HepG2 (cell line): ENCODE measurements around the gene STK38L. TPM values are rescaled to one million over a fixed set of nuclear protein-coding genes. Genes with fewer than 3 reads are reported as not detected.

Source experiments
- AGO1 ChIP-seq: fragments of 200-400 bp; formaldehyde crosslinking; IDR thresholded peaks from 2 replicates; pipeline ENCODE4 v1.6.1; 2017; ENCODE audit warnings: mild to moderate bottlenecking, low read depth, low read length, moderate library complexity; ENCODE audit not compliant: poor library complexity, severe bottlenecking
- AKAP8 ChIP-seq: sonication (generic); formaldehyde crosslinking; IDR thresholded peaks from 2 replicates; pipeline ENCODE4 v1.5.1; 2020; ENCODE audit warnings: mild to moderate bottlenecking, missing genetic modification reagents
- GABPB1 ChIP-seq: IDR thresholded peaks from 2 replicates; pipeline ENCODE4 v1.6.1; 2016; ENCODE audit warnings: mild to moderate bottlenecking, missing genetic modification reagents, moderate library complexity, missing compliant biosample characterization
- HNRNPL ChIP-seq: fragments of 200-400 bp; formaldehyde crosslinking; IDR thresholded peaks from 2 replicates; pipeline ENCODE4 v1.6.1; 2017; ENCODE audit warnings: mild to moderate bottlenecking, low read depth, low read length
- PRPF4 ChIP-seq: fragments of 200-400 bp; formaldehyde crosslinking; IDR thresholded peaks from 2 replicates; pipeline ENCODE4 v1.6.1; 2016; ENCODE audit warnings: low read length, low read depth; ENCODE audit not compliant: poor library complexity, severe bottlenecking
- ZNF335 ChIP-seq: sonication (generic); formaldehyde crosslinking; IDR thresholded peaks from 2 replicates; pipeline ENCODE4 v1.4.0; 2020; ENCODE audit warnings: missing genetic modification reagents
- ZNF549 ChIP-seq: sonication (generic); formaldehyde crosslinking; IDR thresholded peaks from 2 replicates; pipeline ENCODE4 v1.5.0; 2020; ENCODE audit warnings: missing genetic modification reagents
- ZNF724P ChIP-seq: sonication (generic); formaldehyde crosslinking; IDR thresholded peaks from 2 replicates; pipeline ENCODE4 v1.8.0; 2022; ENCODE audit warnings: missing genetic modification reagents, borderline replicate concordance
- ZNF768 ChIP-seq: sonication (generic); formaldehyde crosslinking; IDR thresholded peaks from 2 replicates; pipeline ENCODE4 v1.4.0; 2020; ENCODE audit warnings: missing genetic modification reagents
- polyA plus RNA-seq, 8 experiments: library from polyadenylated mRNA; depleted of rRNA in 3 of 8; stranded (reverse) in 7 of 8; unstranded in 1 of 8; fragments of >200 nt; fragmentation: Illumina TruSeq in 4 of 8; extraction: Trizol in 4 of 8; gene quantifications; 2 replicates each; pipeline versions ENCODE4 v1.2.1 to v1.2.3, GENCODE V29; 2011 to 2016; ENCODE audit warnings: low read depth in 4 of 8, missing spikeins in 1 of 8, mixed read lengths in 1 of 8; ENCODE audit not compliant: insufficient read depth in 1 of 8
- total RNA-seq, 5 experiments: library from RNA; depleted of rRNA; stranded (reverse); fragments of >200 nt; fragmentation: Illumina TruSeq; extraction: Trizol; gene quantifications; 2 replicates each; pipeline ENCODE4 v1.2.3, GENCODE V29; 2016; ENCODE audit warnings: low read depth in 1 of 5
- TF ChIP-seq, protein P1 (sequence below): sonication (generic); formaldehyde crosslinking; IDR thresholded peaks from 2 replicates; pipeline ENCODE4 v1.5.1; 2020; ENCODE audit warnings: mild to moderate bottlenecking, missing genetic modification reagents, borderline replicate concordance
- TF ChIP-seq, protein P2 (sequence below): fragments of 450-650 bp; IDR thresholded peaks from 2 replicates; pipeline ENCODE4 v1.6.1; 2017
- TF ChIP-seq, protein P3 (sequence below): IDR thresholded peaks from 2 replicates; pipeline ENCODE4 v1.6.1; 2016; ENCODE audit warnings: missing compliant biosample characterization, missing genetic modification reagents, borderline replicate concordance

STK38L gene
- total and polyA plus RNA-seq, 2 of the 13 experiments (the other 11 are each of a cell fraction or from before 2014, with no cell fraction given), result 6.1 to 26.4 TPM

DNA sequence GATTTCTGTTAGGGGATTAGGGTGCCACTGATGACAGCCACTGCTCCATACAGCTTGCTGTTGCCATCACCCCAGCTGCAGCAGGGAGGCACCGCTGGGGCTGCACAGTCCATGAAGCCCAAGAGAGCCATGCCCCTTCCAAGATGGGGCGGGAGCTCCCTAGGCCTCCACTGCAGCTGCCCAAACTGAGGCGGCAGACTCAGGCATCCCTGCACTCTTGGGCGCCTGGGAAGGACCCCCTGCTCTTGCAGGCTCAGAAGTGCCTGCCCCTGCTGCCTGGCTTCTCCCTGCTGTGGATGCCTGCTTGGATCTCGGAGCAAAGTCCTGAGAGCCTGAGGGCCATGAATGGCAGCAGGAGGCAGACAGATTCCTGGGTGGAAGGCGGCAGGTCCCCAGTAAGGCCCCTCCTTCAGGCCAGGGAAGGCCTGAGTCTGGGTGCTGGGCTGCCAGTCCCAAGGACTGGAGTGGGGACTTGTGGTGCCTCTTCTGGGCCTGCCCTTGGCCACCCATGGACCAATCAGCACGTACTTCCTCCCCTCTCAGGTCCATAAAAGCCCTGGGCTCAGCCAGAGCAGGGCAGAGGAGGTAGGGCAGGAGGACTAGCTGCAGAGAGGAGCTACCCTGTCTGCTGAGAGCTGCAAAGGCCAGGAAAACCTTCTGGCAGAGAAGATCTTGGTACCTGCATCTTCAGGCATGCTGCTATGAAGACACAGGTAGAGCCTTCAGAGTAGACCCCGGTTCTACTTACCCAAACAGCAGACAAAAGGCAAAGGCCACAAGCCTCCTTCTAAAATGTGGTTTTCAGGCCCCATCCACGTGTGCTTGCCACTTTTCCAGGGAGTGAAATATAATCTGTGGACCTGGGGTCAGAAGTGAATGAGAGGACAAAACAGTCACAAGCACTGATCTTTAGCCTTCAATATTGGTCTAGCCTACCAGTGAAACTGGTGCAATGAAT, 30.0 kb upstream of the STK38L start (continued):
- TF ChIP-seq, protein P1, sequence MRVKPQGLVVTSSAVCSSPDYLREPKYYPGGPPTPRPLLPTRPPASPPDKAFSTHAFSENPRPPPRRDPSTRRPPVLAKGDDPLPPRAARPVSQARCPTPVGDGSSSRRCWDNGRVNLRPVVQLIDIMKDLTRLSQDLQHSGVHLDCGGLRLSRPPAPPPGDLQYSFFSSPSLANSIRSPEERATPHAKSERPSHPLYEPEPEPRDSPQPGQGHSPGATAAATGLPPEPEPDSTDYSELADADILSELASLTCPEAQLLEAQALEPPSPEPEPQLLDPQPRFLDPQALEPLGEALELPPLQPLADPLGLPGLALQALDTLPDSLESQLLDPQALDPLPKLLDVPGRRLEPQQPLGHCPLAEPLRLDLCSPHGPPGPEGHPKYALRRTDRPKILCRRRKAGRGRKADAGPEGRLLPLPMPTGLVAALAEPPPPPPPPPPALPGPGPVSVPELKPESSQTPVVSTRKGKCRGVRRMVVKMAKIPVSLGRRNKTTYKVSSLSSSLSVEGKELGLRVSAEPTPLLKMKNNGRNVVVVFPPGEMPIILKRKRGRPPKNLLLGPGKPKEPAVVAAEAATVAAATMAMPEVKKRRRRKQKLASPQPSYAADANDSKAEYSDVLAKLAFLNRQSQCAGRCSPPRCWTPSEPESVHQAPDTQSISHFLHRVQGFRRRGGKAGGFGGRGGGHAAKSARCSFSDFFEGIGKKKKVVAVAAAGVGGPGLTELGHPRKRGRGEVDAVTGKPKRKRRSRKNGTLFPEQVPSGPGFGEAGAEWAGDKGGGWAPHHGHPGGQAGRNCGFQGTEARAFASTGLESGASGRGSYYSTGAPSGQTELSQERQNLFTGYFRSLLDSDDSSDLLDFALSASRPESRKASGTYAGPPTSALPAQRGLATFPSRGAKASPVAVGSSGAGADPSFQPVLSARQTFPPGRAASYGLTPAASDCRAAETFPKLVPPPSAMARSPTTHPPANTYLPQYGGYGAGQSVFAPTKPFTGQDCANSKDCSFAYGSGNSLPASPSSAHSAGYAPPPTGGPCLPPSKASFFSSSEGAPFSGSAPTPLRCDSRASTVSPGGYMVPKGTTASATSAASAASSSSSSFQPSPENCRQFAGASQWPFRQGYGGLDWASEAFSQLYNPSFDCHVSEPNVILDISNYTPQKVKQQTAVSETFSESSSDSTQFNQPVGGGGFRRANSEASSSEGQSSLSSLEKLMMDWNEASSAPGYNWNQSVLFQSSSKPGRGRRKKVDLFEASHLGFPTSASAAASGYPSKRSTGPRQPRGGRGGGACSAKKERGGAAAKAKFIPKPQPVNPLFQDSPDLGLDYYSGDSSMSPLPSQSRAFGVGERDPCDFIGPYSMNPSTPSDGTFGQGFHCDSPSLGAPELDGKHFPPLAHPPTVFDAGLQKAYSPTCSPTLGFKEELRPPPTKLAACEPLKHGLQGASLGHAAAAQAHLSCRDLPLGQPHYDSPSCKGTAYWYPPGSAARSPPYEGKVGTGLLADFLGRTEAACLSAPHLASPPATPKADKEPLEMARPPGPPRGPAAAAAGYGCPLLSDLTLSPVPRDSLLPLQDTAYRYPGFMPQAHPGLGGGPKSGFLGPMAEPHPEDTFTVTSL (CRISPR knock-in tag), result peak; percentile 25
- TF ChIP-seq ZNF549 (CRISPR knock-in tag) (no peak), ZNF335 (CRISPR knock-in tag) (0 out of 2 replicates have a peak, but pooled peaks have one; percentile 28), ZNF768 (CRISPR knock-in tag) (peak; percentile 37; the same call in 1 of the 2 replicates), AGO1 (no peak), GABPB1 (CRISPR knock-in tag) (peak; percentile 69), HNRNPL (0 out of 2 replicates have a peak, but pooled peaks have one; percentile 62), PRPF4 (no peak), ZNF724P (CRISPR knock-in tag) (no peak; the same call in none of the 2 replicates), AKAP8 (CRISPR knock-in tag) (0 out of 2 replicates have a peak, but pooled peaks have one; percentile 76)
- TF ChIP-seq, protein P2, sequence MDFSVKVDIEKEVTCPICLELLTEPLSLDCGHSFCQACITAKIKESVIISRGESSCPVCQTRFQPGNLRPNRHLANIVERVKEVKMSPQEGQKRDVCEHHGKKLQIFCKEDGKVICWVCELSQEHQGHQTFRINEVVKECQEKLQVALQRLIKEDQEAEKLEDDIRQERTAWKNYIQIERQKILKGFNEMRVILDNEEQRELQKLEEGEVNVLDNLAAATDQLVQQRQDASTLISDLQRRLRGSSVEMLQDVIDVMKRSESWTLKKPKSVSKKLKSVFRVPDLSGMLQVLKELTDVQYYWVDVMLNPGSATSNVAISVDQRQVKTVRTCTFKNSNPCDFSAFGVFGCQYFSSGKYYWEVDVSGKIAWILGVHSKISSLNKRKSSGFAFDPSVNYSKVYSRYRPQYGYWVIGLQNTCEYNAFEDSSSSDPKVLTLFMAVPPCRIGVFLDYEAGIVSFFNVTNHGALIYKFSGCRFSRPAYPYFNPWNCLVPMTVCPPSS, result no peak
- TF ChIP-seq, protein P3, sequence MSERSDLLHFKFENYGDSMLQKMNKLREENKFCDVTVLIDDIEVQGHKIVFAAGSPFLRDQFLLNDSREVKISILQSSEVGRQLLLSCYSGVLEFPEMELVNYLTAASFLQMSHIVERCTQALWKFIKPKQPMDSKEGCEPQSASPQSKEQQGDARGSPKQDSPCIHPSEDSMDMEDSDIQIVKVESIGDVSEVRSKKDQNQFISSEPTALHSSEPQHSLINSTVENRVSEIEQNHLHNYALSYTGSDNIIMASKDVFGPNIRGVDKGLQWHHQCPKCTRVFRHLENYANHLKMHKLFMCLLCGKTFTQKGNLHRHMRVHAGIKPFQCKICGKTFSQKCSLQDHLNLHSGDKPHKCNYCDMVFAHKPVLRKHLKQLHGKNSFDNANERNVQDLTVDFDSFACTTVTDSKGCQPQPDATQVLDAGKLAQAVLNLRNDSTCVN, result no peak
